B cell (primary cell): ENCODE measurements around the gene STK38L. TPM values are rescaled to one million over a fixed set of nuclear protein-coding genes. Genes with fewer than 3 reads are reported as not detected.

Source experiments
- ATAC-seq: fragments of 200-7000 bp; cut with Tn5 transposase; one replicate; pipeline ENCODE4 v1.10.0; 2021; ENCODE audit warnings: low read depth, mild to moderate bottlenecking, moderate number of reproducible peaks, moderate library complexity
- CTCF ChIA-PET: fragments of 350-600 bp; sonication (Branson Sonifier 250); formaldehyde crosslinking; loops from one replicate; lab custom pipeline; 2021; ENCODE audit warnings: antibody characterized with exemption, inconsistent platforms; lab: Charles Lee
- POLR2A ChIA-PET: fragments of 350-600 bp; sonication (Branson Sonifier 250); formaldehyde crosslinking; loops from one replicate; lab custom pipeline; 2021; ENCODE audit warnings: antibody characterized with exemption; lab: Charles Lee
- DNase-seq: peaks from one replicate; pipeline ENCODE4 v3.0.0; 2013
- H2AFZ ChIP-seq: 2 replicates; pipeline ENCODE4 v1.6.1; 2012; ENCODE audit warnings: mild to moderate bottlenecking, low read depth, low read length; ENCODE audit not compliant: insufficient read depth, poor library complexity, severe bottlenecking
- H3K27ac ChIP-seq, 2 donors: 1 replicate in 1 of 2; 2 replicates in 1 of 2; pipeline ENCODE4 v1.5.1; 2012 to 2013; ENCODE audit warnings: low read length in 2 of 2, mild to moderate bottlenecking in 2 of 2, moderate library complexity in 1 of 2
- H3K27me3 ChIP-seq, 4 experiments: fragments of 200-600 bp in 1 of 4; sonication (generic) in 1 of 4; replicated peaks in 1 of 4; 1 replicate in 2 of 4; 2 replicates in 2 of 4; pipeline versions ENCODE4 v1.6.1 to v1.7.0; 2013 to 2016; ENCODE audit warnings: low read length in 3 of 4, mild to moderate bottlenecking in 2 of 4, mixed read lengths in 1 of 4, moderate library complexity in 1 of 4; ENCODE audit not compliant: insufficient read depth in 4 of 4, control insufficient read depth in 3 of 4; ENCODE audit errors: control extremely low read depth in 1 of 4
- H3K36me3 ChIP-seq, 2 experiments: replicated peaks in 1 of 2; 1 replicate in 1 of 2; 2 replicates in 1 of 2; pipeline versions ENCODE4 v1.6.1 to v1.7.1; 2013; ENCODE audit warnings: low read length in 1 of 2; ENCODE audit not compliant: insufficient read depth in 2 of 2, control insufficient read depth in 1 of 2; ENCODE audit errors: control extremely low read depth in 1 of 2, extremely low read depth in 1 of 2
- H3K4me1 ChIP-seq, 2 donors: fragments of 200-600 bp in 1 of 2; sonication (generic) in 1 of 2; 1 replicate in 1 of 2; 2 replicates in 1 of 2; pipeline versions ENCODE4 v1.5.1 to v1.6.1; 2013 to 2017; ENCODE audit warnings: low read length in 2 of 2; ENCODE audit not compliant: control insufficient read depth in 2 of 2, insufficient read depth in 2 of 2
- H3K4me2 ChIP-seq: replicated peaks from 2 replicates; pipeline ENCODE3; 2012; ENCODE audit warnings: mild to moderate bottlenecking, low read depth, low read length; ENCODE audit not compliant: poor library complexity, severe bottlenecking
- H3K4me3 ChIP-seq, 5 experiments: fragments of 200-600 bp in 1 of 5; sonication (generic) in 1 of 5; 1 replicate in 3 of 5; 2 replicates in 2 of 5; pipeline versions ENCODE4 v1.5.1 to v1.7.0; 2011 to 2016; ENCODE audit warnings: low read length in 4 of 5, mild to moderate bottlenecking in 4 of 5, low read depth in 2 of 5, control low read depth in 1 of 5, moderate library complexity in 1 of 5; ENCODE audit not compliant: insufficient read depth in 1 of 5; ENCODE audit errors: control extremely low read depth in 1 of 5, extremely low read depth in 1 of 5
- H3K79me2 ChIP-seq: fragments of 200-600 bp; sonication (generic); one replicate; pipeline ENCODE4 v1.6.0; 2016; ENCODE audit warnings: low read length; ENCODE audit not compliant: control insufficient read depth, insufficient read depth
- H3K9ac ChIP-seq: fragments of 200-600 bp; sonication (generic); 2 replicates; pipeline ENCODE4 v1.6.1; 2017; ENCODE audit warnings: mild to moderate bottlenecking, low read length, moderate library complexity
- H3K9me3 ChIP-seq, 3 donors: one replicate each; pipeline versions ENCODE4 v1.6.1 to v1.7.1; 2013; ENCODE audit warnings: low read length in 2 of 3; ENCODE audit not compliant: control insufficient read depth in 2 of 3, insufficient read depth in 1 of 3; ENCODE audit errors: control extremely low read depth in 1 of 3
- H4K20me1 ChIP-seq: 2 replicates; pipeline ENCODE4 v1.6.0; 2012; ENCODE audit warnings: mild to moderate bottlenecking, low read length; ENCODE audit not compliant: insufficient read depth, control insufficient read depth, poor library complexity, severe bottlenecking
- H3K27ac Mint-ChIP-seq: one replicate; pipeline ENCODE4 v1.8.0; 2021; ENCODE audit warnings: mixed read lengths
- H3K27me3 Mint-ChIP-seq: one replicate; pipeline ENCODE4 v1.8.0; 2021; ENCODE audit warnings: mixed read lengths
- H3K4me1 Mint-ChIP-seq: one replicate; pipeline ENCODE4 v1.8.0; 2021; ENCODE audit warnings: mixed read lengths
- H3K4me3 Mint-ChIP-seq: one replicate; pipeline ENCODE4 v1.8.0; 2021; ENCODE audit warnings: mixed read lengths
- H3K9me3 Mint-ChIP-seq: one replicate; pipeline ENCODE4 v1.8.0; 2022; ENCODE audit warnings: mixed read lengths; ENCODE audit not compliant: insufficient read depth
- EZH2 ChIP-seq: IDR thresholded peaks from 2 replicates; pipeline ENCODE4 v1.6.1; 2012; ENCODE audit warnings: borderline replicate concordance, low read depth, mild to moderate bottlenecking, moderate library complexity, low read length; ENCODE audit not compliant: insufficient read depth, poor library complexity, severe bottlenecking
- WGBS: methylation state at CpG from one replicate; pipeline ENCODE4 v1.1.5; 2013; ENCODE audit warnings: missing lambda C conversion rate; ENCODE audit not compliant: insufficient coverage; 5-methylcytosine and 5-hydroxymethylcytosine counted together
- intact Hi-C: fragments of 100-400 bp; cut with micrococcal nuclease; formaldehyde crosslinking; loops from one replicate; pipeline ENCODE4 v1.10.0; 2022
- polyA plus RNA-seq: library from polyadenylated mRNA; depleted of rRNA; stranded (reverse); fragments of >200 nt; gene quantifications from 2 replicates; pipeline ENCODE4 v1.2.3, GENCODE V29; 2012
- total RNA-seq, 2 donors: library from RNA; stranded (reverse); fragments of 120-200 nt in 1 of 2; gene quantifications; 1 replicate in 1 of 2; 2 replicates in 1 of 2; pipeline versions ENCODE4 v1.2.3 to v1.2.4, GENCODE V29; 2013 to 2022
- TF ChIP-seq, protein P1 (sequence below): fragments of 200-600 bp; IDR thresholded peaks from one replicate; pipeline ENCODE4 v1.8.0; 2022; ENCODE audit warnings: antibody characterized with exemption, mild to moderate bottlenecking

STK38L gene
- total and polyA plus RNA-seq, 2 donors (not counting 1 experiment from before 2014, with no cell fraction given), result 5.5 to 21.2 TPM

DNA sequence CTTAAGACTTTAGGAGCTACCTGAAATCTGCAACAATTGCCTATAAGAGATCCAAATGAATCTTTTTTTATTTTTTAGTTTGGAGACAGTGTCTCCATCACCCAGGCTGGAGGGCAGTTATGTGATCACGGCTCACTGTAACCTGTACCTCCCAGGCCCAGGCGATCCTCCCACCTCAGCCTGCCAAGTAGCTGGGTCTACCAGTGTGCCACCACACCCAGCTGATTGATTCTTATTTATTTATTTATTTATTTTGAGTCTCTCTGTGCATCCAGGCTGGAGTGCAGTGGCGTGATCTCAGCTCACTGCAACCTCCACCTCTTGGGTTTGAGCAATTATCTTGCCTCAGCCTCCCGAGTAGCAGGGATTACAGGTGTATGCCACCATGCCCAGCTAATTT, 26.1 kb downstream of the STK38L start:
- Histone ChIP-seq H3K79me2 (peaks cover 42% of the 10 kb centered on the region), H3K36me3 (no peaks in the 10 kb centered on the region), H3K9me3 (no peaks in the 10 kb centered on the region), H4K20me1 (no peaks in the 10 kb centered on the region), H3K9ac (no peak overlapping the region), H3K4me1 (no peaks in the 10 kb centered on the region), H3K27ac (no peak overlapping the region), H3K27me3 (no peaks in the 10 kb centered on the region), H2AFZ (no peak overlapping the region), H3K4me3 (no peak overlapping the region), H3K4me2 (no peak overlapping the region)
- ChIA-PET POLR2A (no interaction called here), CTCF (no interaction called here)
- no peaks in the 10 kb centered on the region for H3K27me3 Mint-ChIP-seq
- no peak for DNase-seq
- TF ChIP-seq, protein P1, sequence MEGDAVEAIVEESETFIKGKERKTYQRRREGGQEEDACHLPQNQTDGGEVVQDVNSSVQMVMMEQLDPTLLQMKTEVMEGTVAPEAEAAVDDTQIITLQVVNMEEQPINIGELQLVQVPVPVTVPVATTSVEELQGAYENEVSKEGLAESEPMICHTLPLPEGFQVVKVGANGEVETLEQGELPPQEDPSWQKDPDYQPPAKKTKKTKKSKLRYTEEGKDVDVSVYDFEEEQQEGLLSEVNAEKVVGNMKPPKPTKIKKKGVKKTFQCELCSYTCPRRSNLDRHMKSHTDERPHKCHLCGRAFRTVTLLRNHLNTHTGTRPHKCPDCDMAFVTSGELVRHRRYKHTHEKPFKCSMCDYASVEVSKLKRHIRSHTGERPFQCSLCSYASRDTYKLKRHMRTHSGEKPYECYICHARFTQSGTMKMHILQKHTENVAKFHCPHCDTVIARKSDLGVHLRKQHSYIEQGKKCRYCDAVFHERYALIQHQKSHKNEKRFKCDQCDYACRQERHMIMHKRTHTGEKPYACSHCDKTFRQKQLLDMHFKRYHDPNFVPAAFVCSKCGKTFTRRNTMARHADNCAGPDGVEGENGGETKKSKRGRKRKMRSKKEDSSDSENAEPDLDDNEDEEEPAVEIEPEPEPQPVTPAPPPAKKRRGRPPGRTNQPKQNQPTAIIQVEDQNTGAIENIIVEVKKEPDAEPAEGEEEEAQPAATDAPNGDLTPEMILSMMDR, result no peak
- no peak for TF ChIP-seq EZH2
- no peak overlapping the region for H3K4me3 Mint-ChIP-seq
- peaks cover 2% of the 10 kb centered on the region for H3K4me1 Mint-ChIP-seq
- intact Hi-C loops, result no loop called here
- H3K9me3 Mint-ChIP-seq, result peaks cover 7% of the 10 kb centered on the region
- 100% methylated on average over 1 of the region's 4 CpGs for WGBS
- ATAC-seq, result no peak
- no peak overlapping the region for H3K27ac Mint-ChIP-seq

GRCh38 chr12:27271206-27271605, 27.1 kb downstream of the STK38L start:
- intact Hi-C loops, result no loop called here
- H2AFZ ChIP-seq, result no peak overlapping the region
- H3K9me3 ChIP-seq, result no peaks in the 10 kb centered on the region
- Mint-ChIP-seq H3K27ac (no peak overlapping the region), H3K4me3 (no peak overlapping the region), H3K9me3 (peaks cover 7% of the 10 kb centered on the region), H3K4me1 (peaks cover 3% of the 10 kb centered on the region), H3K27me3 (no peaks in the 10 kb centered on the region)
- CTCF ChIA-PET, result interaction anchor here (1.5 kb wide), 1 partner anchor 34 kb away, joined by 6 read pairs; no protein-coding TSS in a partner anchor
- H3K9ac ChIP-seq, result no peak overlapping the region
- H3K4me1 ChIP-seq, result no peaks in the 10 kb centered on the region
- H4K20me1 ChIP-seq, result no peaks in the 10 kb centered on the region
- TF ChIP-seq, protein P1, result no peak
- no peak for TF ChIP-seq EZH2
- DNase-seq, result no peak
- H3K79me2 ChIP-seq, result peaks cover 43% of the 10 kb centered on the region
- no peak overlapping the region for H3K4me3 ChIP-seq
- no peak overlapping the region for H3K27ac ChIP-seq
- H3K4me2 ChIP-seq, result no peak overlapping the region
- ATAC-seq, result no peak
- POLR2A ChIA-PET, result no interaction called here
- no peaks in the 10 kb centered on the region for H3K27me3 ChIP-seq
- H3K36me3 ChIP-seq, result no peaks in the 10 kb centered on the region
- WGBS, result no CpG with 5 or more reads among the region's 2 CpGs
